M059J (cell line): ENCODE data around the gene PAPLN. TPM values are rescaled to one million over a fixed set of nuclear protein-coding genes. Genes with fewer than 3 reads are reported as not detected.

Source experiments
- DNase-seq: peaks from one replicate; pipeline ENCODE4 v3.0.0-alpha.2; 2012; ENCODE audit warnings: low read depth
- total RNA-seq: library from RNA; depleted of rRNA; stranded (reverse); fragments of >200 nt; shearing (Covaris generic); gene quantifications from 2 replicates; pipeline ENCODE4 v1.2.3, GENCODE V29; 2014

Gene PAPLN
- total RNA-seq, 1 experiment from 2014 or later, result 2.0 TPM

DNA sequence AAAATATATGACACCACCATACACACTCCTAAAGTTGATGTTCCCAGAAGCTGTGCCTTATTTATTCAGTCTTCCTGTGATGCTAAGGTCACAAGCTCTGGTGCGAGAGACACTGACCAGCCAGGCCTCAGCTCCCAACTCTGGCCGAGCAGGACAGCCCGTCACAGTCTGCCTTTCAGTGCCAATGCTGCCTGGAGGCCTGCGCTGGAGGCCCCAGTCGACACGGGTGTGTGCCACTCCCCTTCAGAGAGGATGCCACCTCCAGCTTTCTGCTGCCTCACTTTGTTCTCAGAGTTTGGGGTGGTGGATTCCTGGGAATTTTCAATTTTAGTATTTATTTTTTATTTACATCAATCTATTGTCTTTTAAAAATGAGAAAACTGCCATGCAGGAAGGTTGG lies 7.3 kb upstream of the PAPLN start:
- no peak for DNase-seq

DNA sequence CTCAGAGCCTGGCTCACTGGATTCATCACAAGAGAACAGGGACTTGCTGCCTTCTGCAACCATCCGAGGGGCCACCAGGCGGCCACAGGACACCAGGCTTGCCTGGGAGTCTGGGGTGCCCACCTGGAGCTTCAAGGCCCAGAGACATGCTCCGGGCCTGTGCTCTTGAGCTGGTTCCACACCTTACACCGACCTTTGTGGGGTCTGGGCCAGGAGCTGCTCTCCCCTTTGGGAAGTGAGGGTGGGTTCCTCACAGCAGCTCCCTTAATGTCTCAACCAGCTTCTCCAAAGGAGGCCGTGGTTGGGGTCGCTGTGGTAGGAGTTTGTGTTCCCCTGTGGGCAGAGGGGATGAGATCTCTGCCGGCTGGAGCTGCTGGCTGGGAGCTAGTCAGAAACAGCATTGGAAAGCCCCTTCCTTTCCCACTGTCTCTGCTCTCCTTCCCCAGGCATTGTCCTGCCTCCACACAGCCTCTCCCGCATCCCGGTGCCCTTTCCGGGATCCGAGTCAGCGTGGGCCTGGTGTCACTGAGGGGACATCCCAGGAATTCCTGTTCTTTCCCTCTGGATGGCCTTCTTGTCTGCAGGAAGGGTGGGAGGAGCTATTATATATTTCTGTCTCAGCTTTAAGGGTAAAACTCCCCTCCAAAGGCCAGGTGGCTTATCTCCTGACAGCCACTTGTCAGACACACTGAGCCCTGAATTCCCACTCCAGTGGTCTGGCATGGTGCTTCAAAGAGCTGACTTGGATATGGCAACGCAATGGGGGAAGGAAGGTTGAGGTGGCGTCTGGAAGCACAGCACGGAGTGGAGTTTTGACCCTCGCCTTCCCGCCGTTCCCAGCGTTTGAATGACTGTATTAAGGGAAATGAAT lies 5.1 kb upstream of the PAPLN start:
- peak; percentile 22 for DNase-seq

DNA sequence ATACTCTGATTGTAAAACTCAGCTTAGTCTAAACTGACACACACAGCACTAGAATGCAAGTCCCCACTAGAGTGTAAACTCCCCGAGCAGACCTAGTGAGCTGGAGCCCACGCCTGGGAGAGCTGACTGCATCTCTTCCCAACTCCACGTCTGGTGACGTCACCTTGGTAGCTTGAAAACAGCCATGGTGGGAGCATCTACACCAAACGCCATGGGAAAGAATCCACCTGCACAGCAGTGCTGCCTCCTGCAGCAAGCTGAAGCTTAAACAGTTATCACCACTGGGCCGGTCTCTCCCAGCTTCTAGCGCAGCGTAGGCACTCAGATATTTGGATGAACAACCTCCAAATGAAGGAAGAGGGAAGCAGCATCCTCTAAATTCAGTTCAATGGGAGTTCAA lies 4.3 kb upstream of the PAPLN start:
- no peak for DNase-seq

DNA sequence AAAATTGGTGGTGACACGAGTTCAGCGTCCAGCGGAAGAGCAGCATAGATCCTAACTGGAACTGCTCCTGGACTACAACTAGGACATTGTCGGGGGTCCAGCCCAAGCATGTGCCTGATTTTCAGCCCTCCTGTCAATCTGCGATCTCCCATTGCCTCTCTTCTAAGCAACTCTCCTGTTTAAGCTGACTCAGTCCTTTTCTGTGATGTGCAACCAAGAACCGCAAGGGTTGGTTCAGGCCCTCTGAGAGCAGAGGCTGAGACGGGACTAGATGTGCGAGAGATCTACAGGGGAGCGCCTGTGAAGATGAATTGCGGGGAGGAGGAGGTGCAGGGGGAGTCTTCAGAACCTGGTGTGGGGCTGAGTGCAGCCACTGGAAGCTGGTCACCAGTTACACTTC lies 3.7 kb upstream of the PAPLN start:
- DNase-seq, result no peak

DNA sequence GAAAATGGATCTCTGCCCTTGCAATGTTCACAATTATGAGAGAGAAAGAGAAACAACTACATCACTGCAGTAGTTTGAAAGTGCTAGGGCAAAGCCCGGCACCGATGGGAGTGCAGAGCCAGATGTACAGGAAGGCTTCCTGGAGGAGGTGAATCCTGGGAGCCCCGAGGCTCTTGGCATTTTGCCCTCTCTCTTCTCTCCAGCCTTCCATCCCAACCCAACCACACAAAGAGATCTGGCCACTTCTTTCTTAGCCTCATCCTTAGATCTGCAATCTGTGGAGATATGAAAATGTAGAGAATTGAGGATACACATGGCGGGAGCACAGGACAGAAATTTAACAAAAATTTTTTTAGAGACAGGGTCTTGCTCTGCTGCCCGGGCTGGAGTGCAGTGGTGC lies 3.3 kb upstream of the PAPLN start:
- no peak for DNase-seq

DNA sequence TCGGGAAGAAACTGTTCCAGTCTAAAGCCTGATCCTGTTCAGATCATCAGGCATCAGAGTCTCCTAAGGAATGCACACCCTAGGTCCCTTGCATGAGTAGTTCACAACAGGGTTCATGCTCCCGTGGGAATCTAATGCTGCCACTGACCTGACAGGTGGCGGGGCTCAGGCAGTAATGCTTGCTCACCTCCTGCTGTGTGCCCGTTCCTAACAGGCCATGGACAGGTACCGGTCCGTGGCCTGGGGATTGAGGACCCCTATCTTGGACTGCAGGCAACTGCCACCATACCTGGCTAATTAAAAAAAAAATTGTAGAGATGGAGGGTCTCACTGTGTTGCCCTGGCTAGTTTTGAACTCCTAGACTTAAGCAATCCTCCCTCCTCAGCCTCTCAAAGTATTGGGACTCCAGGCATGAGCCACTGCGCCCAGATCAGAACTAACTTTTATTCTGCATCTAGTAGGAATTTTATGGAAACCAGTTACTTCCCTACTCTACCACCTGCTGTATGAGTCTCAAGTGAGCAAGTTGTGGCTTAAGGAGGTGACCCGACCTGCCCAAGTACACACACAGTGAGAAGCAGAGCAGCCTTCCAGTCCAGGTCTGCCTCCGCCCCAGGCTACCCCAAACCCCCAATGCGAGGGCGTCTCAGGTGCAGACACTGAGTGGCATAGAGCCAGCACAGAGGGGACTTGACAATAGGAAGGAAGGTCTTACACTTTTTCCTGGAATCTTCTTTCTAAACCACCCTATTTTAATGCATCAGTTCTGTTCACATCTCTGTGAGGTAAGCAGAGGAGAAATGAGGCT lies 2.5 kb upstream of the PAPLN start:
- DNase-seq, result no peak

DNA sequence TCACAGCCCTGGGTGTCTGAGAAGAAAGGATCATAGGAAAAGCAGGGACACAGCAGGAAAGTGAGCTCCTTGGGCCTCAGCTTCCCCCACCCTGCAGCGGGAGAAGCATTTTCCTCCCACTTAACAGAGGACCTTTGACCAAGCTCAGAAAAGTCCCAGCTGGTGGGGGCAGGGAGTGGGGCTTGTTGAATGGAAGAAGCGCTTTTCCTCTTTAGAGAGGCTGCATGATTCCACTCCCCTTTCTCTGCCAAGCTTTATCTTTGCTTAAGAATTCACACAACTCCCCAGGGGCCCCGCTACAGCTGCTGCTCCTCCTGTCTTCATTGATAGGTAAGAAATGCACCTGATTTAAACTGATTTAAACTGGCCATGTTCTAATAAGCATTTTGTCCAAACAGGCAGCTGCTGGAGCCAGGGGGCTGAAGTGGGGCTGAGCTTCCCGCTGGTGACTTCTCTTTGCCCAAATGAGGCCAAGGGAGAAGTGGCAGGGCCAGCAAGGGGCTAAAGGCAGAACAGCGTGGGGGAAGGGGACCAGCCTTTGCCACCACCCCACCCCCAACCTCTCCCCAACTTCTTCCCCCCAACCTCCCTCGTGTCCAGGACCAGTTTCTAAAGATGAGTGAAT lies 1.7 kb upstream of the PAPLN start:
- no peak for DNase-seq

DNA sequence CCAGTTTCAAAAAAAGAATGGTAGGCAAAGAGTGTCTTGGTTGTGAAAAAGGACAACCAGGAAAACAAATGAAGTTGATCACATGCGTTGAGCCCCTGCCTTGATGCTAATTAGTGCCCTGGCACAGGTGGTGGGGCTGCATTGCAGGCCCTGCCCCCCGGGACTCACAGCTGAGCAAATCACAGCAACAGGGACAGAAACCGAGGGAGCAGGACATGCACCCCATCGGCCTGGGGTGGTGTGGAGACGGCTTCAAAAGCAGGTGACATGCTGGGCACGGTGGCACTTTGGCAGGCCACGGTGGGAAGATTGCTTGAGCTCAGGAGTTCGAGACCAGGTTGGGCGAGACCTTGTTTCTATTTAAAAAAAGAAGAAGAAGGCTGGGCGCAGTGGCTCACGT lies 1.1 kb upstream of the PAPLN start:
- DNase-seq, result no peak

DNA sequence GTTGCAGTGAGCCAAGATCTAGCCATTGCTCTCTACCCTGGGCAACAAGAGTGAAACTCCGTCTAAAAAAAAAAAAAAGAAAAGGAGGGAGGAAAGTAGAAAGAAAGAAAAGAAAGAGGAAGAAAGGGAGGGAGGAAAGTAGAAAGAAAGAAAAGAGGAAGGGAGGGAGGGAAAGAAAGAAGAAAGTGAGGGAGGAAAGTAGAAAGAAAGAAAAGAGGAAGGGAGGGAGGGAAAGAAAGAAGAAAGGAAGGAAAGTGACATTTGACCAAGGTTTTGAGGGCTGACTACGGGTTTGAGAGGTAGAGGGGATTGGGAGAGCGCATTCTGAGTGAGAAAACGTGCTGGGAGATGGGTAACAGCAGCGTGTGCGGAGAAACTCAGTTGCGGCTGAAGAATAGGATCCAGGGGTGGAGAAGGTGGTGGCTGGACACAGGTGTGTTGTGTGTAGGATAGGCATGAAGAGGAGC lies 521 bp upstream of the PAPLN start:
- no peak for DNase-seq

DNA sequence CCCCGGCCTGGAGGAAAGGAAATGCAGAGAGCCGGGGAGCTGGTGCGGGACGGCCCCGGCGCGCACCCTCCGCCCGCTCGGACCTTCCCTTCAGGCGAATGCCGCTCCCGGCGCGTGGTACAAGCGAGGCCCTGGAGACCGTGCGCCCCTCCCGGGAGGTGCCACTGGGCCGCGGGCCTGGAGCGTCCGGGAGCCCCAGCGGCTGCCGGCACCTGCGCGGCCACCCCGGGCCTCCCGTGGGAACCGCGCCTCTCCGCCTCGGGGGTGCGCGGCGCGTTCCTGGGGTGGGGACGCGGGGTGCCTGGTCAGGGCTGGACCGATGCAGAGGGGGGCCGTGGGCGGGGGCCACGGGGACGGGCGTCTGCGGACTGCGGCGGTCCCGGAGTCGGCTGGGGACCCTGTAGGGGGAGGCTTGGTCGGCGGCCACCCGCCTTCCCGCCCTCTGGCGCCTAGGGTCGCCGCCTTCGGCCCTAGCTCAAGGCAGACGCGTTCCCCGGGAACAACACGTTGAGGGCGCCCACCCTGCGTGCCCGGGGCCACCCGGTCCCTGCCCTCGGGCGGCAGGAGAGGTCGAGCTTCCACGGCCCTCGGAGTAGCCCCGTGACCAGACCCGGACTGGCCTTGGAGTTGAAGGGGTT lies 599 bp downstream of the PAPLN start:
- peak; percentile 26 for DNase-seq

DNA sequence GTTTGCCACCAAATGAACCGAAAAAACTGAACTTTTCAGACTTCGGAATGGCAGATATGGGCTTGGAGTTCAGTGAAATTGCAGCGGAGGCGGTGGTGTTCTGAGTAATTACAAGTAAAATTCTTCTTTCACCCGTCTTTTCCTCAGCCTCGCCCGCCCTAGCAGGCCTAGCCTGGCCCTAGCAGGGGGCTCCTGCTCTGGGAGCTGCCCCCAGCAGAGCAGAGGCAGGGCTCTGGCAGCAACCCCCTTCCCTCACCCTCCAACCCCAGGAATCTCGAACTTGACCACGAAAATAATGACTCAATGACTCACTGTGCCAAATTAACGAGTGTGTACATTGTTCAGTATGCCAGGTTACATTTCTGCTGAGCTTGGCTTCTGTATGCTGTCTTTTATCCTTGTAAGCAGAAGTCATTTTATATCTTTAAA lies 1.1 kb downstream of the PAPLN start:
- DNase-seq, result peak; percentile 87

DNA sequence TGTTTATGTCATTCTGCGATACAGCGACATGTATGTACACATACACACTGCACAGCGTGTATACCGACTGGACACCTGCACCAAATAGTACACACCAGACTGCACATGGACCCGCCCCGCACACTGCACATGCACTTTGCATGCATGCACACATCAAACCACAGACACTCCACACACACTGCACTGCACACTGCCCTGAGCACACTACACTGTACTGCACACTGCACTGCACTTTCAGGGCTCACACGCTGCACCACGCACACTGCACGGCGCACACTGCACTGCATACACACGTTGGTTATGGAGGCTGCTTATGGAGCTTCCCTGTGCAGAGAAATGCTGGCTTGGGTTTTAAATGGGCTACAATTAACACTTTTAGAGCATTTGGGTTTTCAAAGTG lies 1.6 kb downstream of the PAPLN start:
- DNase-seq, result no peak

DNA sequence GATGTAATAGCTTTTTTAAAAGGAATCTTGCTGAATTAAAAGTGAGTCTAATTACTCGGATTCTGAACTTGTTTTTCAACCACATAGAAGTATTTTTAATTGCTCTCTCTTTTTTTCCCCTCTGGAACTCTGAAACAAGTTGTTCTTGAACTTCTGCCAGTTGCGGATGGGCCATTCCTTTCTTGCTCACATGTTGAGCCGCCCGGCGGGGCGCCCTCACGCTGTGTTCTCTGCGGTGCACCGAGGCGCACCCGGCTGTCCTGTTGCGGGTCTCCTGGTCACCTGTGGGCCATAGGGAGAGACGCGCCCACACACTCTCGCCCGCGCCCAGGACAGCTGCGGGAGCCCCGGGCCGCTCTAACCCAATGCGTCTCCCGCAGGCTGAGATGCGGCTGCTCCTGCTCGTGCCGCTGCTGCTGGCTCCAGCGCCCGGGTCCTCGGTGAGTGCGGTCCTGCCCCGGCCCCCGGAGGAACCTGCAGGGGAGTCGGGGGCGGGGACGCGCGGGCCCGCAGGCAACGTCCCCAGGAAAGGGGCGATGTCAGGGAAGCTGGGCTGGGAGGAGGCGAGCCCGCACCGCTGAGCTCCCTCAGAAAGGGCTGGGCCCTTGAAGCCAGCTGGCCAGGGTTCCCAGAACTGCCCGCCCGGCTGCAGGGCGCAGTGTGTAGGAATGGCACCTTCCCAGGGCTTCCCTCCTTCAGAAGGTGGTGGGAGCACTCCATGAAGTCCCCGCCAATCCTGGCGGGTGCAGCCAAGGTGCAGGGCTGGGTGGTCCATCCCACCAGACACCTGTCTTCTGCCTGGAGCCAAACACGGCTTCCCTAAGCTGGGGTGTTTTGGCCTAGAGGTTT lies 2.3 kb downstream of the PAPLN start:
- DNase-seq, result peak; percentile 54

DNA sequence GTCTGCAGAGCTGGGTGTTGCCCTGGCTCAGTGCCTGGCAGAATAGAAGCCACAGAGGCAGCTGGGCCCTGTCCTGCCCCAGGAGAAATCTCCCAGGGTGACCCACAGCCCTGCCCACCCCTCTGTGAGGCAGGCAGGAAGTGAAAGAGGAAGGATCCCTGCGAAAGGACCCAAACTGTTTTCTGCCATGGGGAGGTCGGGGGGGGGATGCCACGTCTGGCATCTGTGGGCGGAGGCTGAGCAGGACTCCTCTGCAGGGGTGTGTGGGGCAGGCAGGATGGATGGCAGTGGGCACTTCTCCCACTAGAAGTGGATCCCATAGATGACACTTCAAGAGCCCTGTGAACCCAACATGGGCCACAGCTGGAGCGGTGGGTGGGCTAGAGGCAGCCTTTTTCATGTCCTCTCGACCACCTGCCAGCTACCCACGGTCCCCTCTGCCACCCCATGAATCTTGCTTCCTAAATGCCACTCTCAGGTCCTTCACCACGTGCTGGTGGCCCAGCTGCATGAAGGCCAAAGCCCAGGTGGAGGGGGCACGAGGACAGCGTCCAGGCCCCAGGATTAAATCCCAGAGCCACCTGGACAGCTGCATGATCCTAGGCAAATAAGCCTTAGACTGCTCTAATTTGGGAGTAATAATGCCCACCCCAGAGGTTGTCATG lies 3.6 kb downstream of the PAPLN start:
- no peak for DNase-seq

DNA sequence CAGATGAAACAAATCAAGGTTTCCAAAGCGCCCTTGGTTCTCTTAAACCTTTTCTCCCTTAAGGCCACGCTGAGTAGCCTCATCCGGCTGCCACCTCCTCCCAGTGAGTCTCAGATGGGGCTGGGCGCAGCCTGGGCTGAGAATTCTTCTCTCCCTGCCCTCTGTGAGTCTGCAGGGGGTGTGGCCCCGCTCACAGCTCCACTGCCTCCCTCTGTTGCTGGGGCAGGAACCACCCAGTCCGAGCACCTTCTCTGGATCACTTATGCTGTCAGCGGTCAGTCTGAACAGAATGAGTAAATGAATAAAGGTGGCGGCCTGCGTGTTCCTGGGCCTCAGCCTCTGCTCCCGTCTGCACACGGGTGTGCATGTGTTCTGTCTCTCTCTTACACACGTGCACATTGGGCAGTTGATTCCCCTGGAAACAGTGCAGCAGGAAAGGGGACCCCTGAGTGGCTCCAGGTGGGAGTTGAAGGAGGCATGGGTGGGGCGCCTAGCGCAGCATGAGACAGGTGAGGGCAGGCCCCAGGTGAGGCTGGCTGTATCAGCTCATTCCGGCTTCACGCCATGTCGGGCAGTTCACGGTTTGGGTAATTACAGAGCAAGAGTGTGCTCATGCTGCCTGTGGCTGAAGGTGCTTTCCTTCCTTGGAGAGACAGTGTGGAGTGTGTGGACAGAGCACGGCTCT lies 4.3 kb downstream of the PAPLN start:
- DNase-seq, result no peak

DNA sequence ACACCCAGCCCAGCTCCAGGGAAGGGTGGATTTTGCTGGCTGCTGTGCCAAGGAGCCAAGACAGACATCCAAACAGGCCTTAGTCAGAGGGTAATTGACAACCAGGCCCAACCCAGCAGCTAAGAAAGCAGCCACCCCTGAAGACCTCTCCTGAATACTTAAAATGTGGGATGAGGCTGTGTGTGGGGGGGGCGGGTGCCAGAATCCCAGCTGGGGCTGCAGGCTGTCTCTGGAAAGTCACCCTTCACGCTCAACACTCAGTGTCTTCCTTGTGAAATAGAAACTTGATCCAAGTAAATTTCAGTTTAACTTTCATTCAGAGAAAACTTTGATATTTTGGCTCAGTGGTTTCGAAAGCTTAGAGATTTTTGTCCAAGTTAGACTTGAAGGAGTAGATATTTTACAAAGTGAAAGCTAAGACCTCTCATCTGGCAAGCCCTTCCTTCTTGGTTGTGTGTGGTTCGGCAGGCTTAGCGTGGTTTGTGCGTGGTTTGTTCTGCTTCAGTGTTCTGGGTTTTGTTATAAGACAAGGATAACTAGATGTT lies 5.1 kb downstream of the PAPLN start:
- no peak for DNase-seq

DNA sequence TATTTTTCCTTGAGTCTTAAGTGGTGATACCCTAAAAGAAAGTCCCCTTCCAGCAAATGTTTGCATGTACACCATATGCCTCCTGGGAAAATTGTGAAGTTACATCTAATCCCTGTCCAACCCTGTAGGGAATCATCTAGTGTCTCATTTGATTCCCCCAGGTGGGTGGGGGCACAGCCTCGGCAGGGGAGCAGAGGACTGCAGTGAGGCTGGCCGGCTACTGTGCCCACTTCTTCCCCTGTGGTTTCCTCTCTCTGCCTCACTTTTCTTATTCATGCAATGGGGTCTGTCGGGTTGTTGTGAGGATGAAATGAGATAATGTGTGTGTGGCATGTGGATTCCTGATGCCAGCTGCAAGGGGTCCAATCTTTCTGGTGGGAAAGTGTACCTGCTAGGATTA lies 6.0 kb downstream of the PAPLN start:
- DNase-seq, result no peak

DNA sequence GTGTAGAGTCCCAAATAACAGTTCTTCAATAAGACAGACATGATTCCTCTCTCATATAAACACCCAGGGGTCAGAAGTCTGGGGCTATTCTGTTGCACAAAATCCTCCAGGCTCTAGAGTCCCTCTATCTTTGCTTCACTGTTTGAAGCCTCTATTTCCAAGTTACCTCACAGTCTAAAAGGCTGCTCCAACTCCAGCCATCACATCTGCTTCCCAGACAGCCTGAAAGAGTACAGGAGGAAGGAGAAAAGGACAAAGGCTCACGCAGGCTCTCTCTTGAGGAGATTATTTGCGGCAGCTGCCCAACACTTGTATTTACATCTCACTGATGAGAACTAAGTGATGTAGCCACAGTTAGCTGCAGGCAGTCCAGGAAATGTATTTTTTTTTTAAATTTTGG lies 6.4 kb downstream of the PAPLN start:
- no peak for DNase-seq

DNA sequence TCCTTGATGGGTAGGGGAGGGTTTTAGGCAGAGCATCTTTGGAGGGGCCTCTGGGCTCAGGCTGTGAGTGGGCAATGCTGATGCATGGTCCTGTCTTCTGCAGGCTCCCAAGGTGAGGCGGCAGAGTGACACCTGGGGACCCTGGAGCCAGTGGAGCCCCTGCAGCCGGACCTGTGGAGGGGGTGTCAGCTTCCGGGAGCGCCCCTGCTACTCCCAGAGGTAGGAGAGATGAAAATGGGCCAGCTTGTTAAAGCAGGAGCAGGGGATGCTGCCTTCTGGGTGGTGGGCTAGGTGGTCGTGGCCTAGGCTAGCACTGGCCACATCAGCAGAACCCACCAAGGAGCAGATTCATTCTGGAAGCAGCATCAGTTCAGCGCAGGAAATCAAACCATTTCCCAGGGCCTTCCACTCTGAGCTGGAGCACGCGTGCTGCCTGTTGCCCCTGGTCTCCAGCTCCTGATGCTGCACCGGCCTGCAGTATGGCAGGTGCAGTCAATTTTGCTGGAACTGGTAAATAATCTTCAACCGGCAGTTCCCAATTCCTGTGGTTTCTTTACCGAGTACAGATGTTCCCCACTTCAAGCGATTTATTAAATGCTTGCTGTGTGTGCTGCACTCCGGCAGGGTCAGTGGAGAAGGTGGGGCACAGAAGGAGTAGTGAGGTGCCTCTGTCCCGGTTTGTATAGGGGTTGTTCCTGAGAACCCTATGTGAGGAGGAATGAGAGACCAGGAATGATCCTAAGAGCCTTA lies 7.4 kb downstream of the PAPLN start:
- DNase-seq, result no peak
